Activated CD4-positive, alpha-beta T cell treated with anti-CD3 and anti-CD28 coated beads, Interleukin-2, amount 50 U/mL, for 16 hours (primary cell): Measurements from ENCODE around the gene GEMIN2.
"Not testable (repeated sequence)": the region's sequence is repeated elsewhere in the genome, so short reads cannot be mapped to it uniquely, and the experiment has no call there.

Experiments
- DNase-seq: peaks from one replicate; pipeline ENCODE4 v3.0.0-alpha.2; 2020

The GEMIN2 gene

DNA sequence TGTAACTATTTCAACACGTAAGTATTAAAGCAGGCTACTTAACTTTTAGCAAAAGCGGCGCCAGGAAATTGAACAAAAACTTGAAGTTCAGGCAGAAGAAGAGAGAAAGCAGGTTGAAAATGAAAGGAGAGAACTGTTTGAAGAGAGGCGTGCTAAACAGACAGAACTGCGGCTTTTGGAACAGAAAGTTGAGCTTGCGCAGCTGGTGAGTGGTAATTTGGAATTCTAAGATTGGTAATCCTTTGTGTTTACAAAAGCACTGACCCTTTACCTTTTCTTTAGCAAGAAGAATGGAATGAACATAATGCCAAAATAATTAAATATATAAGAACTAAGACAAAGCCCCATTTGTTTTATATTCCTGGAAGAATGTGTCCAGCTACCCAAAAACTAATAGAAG, 64.9 kb downstream of the GEMIN2 start:
- DNase-seq = no peak

GRCh38 chr14:39180553-39180952, 66.4 kb downstream of the GEMIN2 start:
- DNase-seq = no peak

DNA sequence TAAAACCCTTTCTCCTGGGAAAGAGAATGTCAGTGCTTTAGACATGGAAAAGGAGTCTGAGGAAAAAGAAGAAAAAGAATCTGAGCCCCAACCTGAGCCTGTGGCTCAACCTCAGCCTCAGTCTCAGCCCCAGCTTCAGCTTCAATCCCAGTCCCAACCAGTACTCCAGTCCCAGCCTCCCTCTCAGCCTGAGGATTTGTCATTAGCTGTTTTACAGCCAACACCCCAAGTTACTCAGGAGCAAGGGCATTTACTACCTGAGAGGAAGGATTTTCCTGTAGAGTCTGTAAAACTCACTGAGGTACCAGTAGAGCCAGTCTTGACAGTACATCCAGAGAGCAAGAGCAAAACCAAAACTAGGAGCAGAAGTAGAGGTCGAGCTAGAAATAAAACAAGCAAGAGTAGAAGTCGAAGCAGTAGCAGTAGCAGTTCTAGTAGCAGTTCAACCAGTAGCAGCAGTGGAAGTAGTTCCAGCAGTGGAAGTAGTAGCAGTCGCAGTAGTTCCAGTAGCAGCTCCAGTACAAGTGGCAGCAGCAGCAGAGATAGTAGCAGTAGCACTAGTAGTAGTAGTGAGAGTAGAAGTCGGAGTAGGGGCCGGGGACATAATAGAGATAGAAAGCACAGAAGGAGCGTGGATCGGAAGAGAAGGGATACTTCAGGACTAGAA, 67.0 kb downstream of the GEMIN2 start:
- DNase-seq = no peak

- DNase-seq = no peak
Measured at GRCh38 chr14:39181693-39182047, 67.5 kb downstream of the GEMIN2 start.

DNA sequence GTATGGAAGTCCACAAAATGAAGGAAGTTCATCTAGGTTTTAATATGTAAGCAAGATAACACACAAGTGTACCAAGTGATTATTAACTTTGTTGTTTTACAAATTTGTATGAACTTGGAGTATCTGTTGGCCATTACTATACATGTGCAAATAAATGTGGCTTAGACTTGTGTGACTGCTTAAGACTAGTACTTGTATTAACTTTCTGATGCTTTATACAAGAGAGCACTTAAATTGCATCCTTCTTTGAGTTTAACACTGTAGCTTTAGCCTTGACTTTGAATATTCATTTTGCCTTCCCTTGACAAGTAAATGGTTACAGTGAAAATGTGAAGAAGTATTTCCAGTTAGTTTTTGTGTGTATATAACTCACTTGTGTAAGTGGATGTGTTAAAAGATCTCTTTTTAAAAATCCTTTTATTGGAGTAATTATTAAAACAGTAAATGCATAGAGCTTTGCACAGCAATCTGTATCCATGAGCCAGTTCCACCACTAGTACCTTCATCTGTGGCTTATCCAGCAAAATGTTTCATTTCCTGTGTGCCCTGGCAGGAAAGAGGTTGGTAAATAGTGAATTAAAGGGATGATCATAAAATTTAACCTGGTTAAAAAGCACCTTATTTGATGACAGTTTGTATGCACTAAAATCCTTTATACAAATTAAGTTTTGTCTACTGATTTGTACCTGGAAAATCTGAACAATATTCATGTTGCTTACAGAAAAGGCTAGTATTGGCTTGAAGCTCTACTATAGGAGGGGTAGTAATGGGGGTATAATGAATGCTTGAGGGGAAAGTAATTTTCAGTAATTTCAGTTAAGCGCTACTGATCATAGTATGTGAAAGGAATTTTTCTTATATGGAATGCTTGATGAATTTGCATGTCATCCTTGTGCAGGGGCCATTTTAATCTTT, 68.9 kb downstream of the GEMIN2 start:
- no peak for DNase-seq

- DNase-seq = not testable (repeated sequence)
Measured at GRCh38 chr14:39183685-39184003, 69.5 kb downstream of the GEMIN2 start.

DNA sequence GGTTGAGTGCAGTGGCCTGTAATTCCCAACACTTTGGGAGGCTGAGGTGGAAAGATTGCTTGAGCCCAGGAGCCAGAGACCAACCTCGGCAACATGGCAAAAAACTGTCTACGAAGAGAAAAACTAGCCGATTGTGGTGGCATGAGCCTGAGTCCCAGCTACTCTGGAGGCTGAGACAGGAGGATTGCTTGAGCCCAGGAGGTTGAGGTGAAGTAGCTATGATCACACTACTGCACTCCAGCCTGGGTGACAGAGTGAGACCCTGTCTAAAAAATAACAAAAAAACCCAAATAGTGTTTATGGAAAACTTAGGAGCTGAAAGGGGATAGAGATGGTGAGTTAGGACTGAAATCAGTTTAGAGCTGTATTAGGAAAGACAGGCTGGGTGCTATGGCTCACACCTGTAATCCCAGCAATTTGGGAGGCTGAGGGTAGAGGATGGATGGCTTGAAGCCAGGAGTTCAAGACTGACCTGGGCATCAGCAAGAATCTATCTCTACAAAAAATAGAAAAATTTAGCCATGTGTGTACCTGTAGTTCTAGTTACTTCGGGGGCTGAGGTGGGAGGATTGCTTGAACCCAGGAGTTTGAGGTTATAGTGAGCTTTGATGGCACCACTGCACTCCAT, 70.6 kb downstream of the GEMIN2 start:
- DNase-seq = no peak

DNA sequence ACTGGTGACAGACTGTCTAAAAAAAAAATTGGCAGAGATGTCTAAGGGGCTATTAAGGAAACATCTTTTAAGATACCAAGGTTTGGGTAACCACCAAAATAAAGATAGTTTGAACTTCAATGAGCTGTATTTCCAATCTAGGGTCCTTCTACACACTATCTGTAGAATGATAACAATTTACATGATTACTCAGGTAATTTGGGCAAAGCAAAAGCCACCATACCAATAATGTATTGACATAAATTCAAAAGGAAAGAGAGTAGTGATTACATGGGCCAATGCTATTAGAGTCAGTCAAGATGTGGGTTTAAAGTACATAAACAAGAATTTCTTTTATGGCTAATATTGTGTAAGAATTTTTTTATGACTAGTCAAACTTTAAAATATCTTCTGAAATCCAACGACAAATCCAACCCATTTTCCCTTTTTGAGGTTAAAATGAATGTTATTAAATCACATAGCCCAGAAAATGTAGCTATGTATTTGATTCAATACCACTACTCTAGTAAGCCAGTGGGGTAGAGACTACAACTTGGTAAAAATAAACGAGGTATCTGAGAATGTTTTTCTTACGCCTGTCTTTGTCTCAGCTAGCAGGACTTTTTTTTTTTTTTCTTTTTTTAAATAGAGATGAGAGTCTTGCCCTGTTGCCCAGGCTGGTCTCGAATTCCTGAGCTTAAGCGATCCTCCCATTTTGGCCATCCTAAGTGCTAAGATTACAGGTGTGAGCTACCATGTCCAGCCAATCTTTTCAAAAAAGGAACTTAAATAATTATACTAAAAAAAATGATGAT, 71.3 kb downstream of the GEMIN2 start:
- DNase-seq = no peak
